Measurements from ENCODE around the gene C9orf50.

C9orf50 gene

GRCh38 chr9:129641750-129642585 is 21.1 kb upstream of the C9orf50 start, which contains the start of gene ASB6:
ASB6 (minus strand) TSS chr9:129642151; CDS start chr9:129641999, 152 bp downstream.
- H3K4me3 ChIP-seq (ENCODE audit: low read depth, low read length): peak within 1 kb of the TSS; percentile 92
- TF ChIP-seq, protein P1, sequence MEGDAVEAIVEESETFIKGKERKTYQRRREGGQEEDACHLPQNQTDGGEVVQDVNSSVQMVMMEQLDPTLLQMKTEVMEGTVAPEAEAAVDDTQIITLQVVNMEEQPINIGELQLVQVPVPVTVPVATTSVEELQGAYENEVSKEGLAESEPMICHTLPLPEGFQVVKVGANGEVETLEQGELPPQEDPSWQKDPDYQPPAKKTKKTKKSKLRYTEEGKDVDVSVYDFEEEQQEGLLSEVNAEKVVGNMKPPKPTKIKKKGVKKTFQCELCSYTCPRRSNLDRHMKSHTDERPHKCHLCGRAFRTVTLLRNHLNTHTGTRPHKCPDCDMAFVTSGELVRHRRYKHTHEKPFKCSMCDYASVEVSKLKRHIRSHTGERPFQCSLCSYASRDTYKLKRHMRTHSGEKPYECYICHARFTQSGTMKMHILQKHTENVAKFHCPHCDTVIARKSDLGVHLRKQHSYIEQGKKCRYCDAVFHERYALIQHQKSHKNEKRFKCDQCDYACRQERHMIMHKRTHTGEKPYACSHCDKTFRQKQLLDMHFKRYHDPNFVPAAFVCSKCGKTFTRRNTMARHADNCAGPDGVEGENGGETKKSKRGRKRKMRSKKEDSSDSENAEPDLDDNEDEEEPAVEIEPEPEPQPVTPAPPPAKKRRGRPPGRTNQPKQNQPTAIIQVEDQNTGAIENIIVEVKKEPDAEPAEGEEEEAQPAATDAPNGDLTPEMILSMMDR (conservative IDR thresholded peaks at IDR 0.05; ENCODE audit: low read depth, low read length): peak; percentile 70
- DNase-seq (ENCODE audit: low read depth): peak; percentile 98

- DNase-seq (ENCODE audit: low read depth): no peak
- TF ChIP-seq, protein P1 (conservative IDR thresholded peaks at IDR 0.05; ENCODE audit: low read depth, low read length): no peak
- H3K4me3 ChIP-seq (ENCODE audit: low read depth, low read length): peak overlapping the region; percentile 92
Observed at GRCh38 chr9:129640871-129641749, 20.2 kb upstream of the C9orf50 start.

GRCh38 chr9:129640086-129640870 is 19.4 kb upstream of the C9orf50 start:
- peak overlapping the region; percentile 92 for H3K4me3 ChIP-seq (ENCODE audit: low read depth, low read length)

GRCh38 chr9:129639756-129640085 is 18.8 kb upstream of the C9orf50 start:
- no peak overlapping the region for H3K4me3 ChIP-seq (ENCODE audit: low read depth, low read length)
- TF ChIP-seq, protein P1 (conservative IDR thresholded peaks at IDR 0.05; ENCODE audit: low read depth, low read length): no peak
- DNase-seq (ENCODE audit: low read depth): no peak

More at GRCh38 chr9:129640086-129640870, 19.4 kb upstream of the C9orf50 start:
- peak; percentile 63 for DNase-seq (ENCODE audit: low read depth)
- TF ChIP-seq, protein P1 (conservative IDR thresholded peaks at IDR 0.05; ENCODE audit: low read depth, low read length): no peak

- TF ChIP-seq, protein P1 (conservative IDR thresholded peaks at IDR 0.05; ENCODE audit: low read depth, low read length): no peak
- no peak for DNase-seq (ENCODE audit: low read depth)
- H3K4me3 ChIP-seq (ENCODE audit: low read depth, low read length): no peak overlapping the region
Observed at GRCh38 chr9:129639034-129639630, 18.2 kb upstream of the C9orf50 start.
